GM23338 (cell line): ENCODE results near the gene NGLY1. TPM values are rescaled to one million over a fixed set of nuclear protein-coding genes. Genes with fewer than 3 reads are reported as not detected.
A peak's percentile ranks its signal among the peaks of the same experiment; 100 is the strongest.

Source experiments
- ATAC-seq: fragments of 200-7000 bp; cut with Tn5 transposase; 3 replicates; pipeline ENCODE4 v1.9.1; 2020
- DNase-seq: peaks from one replicate; pipeline ENCODE4 v3.0.0-alpha.2; 2015; ENCODE audit warnings: low spot score
- H2AFZ ChIP-seq: fragments of 200-600 bp; sonication (generic); 2 replicates; pipeline ENCODE4 v1.8.0; 2016; ENCODE audit warnings: antibody characterized with exemption, mild to moderate bottlenecking, moderate library complexity
- H3F3A ChIP-seq: fragments of 200-600 bp; sonication (generic); replicated peaks from 2 replicates; pipeline ENCODE4 v1.8.0; 2017; ENCODE audit warnings: antibody characterized with exemption, mixed run types, low read depth
- H3K27ac ChIP-seq: fragments of 200-600 bp; sonication (generic); 2 replicates; pipeline ENCODE4 v1.6.1; 2016; ENCODE audit warnings: low read depth
- H3K27me3 ChIP-seq: fragments of 200-600 bp; sonication (generic); 2 replicates; pipeline ENCODE4 v1.8.0; 2016; ENCODE audit warnings: mild to moderate bottlenecking, mixed run types, moderate library complexity; ENCODE audit not compliant: insufficient read depth
- H3K36me3 ChIP-seq: fragments of 200-600 bp; sonication (generic); 2 replicates; pipeline ENCODE4 v1.8.0; 2016; ENCODE audit warnings: mild to moderate bottlenecking; ENCODE audit not compliant: insufficient read depth
- H3K4me1 ChIP-seq: fragments of 200-600 bp; sonication (generic); 2 replicates; pipeline ENCODE4 v1.8.0; 2016; ENCODE audit warnings: mild to moderate bottlenecking, moderate library complexity; ENCODE audit not compliant: insufficient read depth
- H3K4me2 ChIP-seq: fragments of 200-600 bp; sonication (generic); 2 replicates; pipeline ENCODE4 v1.7.1; 2017; ENCODE audit warnings: mixed run types
- H3K4me3 ChIP-seq: fragments of 200-600 bp; sonication (generic); 2 replicates; pipeline ENCODE4 v1.6.1; 2016; ENCODE audit warnings: mixed run types
- H3K79me2 ChIP-seq: fragments of 200-600 bp; sonication (generic); replicated peaks from 2 replicates; pipeline ENCODE4 v1.8.0; 2017; ENCODE audit warnings: mild to moderate bottlenecking; ENCODE audit not compliant: insufficient read depth
- H3K9me2 ChIP-seq: fragments of 200-600 bp; sonication (generic); 2 replicates; pipeline ENCODE4 v1.8.0; 2017; ENCODE audit not compliant: insufficient read depth
- H4K20me1 ChIP-seq: fragments of 200-600 bp; sonication (generic); replicated peaks from 2 replicates; pipeline ENCODE4 v1.8.0; 2017; ENCODE audit warnings: mild to moderate bottlenecking; ENCODE audit not compliant: insufficient read depth
- H3K27ac Mint-ChIP-seq: 2 replicates; pipeline ENCODE4 v1.8.0; 2020; ENCODE audit warnings: inconsistent platforms, mild to moderate bottlenecking, moderate library complexity, mixed read lengths
- H3K27me3 Mint-ChIP-seq: 3 replicates; pipeline ENCODE4 v1.8.0; 2022; ENCODE audit warnings: low read depth, mild to moderate bottlenecking, moderate library complexity, mixed read lengths, inconsistent platforms; ENCODE audit not compliant: insufficient read depth, poor library complexity
- H3K36me3 Mint-ChIP-seq: 3 replicates; pipeline ENCODE4 v1.8.0; 2021; ENCODE audit warnings: low read depth, mild to moderate bottlenecking, inconsistent platforms, moderate library complexity, mixed read lengths
- H3K4me1 Mint-ChIP-seq: 3 replicates; pipeline ENCODE4 v1.8.0; 2020; ENCODE audit warnings: mild to moderate bottlenecking, inconsistent platforms, mixed read lengths
- H3K4me3 Mint-ChIP-seq: 3 replicates; pipeline ENCODE4 v1.8.0; 2021; ENCODE audit warnings: moderate library complexity, mild to moderate bottlenecking, inconsistent platforms, mixed read lengths
- H3K9me3 Mint-ChIP-seq: 3 replicates; pipeline ENCODE4 v1.8.0; 2020; ENCODE audit warnings: moderate library complexity, mild to moderate bottlenecking, inconsistent platforms, mixed read lengths
- CTCF ChIP-seq, 2 experiments: fragments of 200-600 bp in 1 of 2; sonication (generic) in 1 of 2; conservative IDR thresholded peaks; 2 replicates each; pipeline versions ENCODE4 v1.5.1 to v1.6.1; 2016 to 2017; ENCODE audit warnings: antibody characterized with exemption in 2 of 2, low read depth in 2 of 2, mild to moderate bottlenecking in 2 of 2, moderate library complexity in 1 of 2
- EZH2 ChIP-seq: fragments of 200-600 bp; sonication (generic); IDR thresholded peaks from one replicate; pipeline ENCODE4 v1.8.0; 2017; ENCODE audit warnings: antibody characterized with exemption, mild to moderate bottlenecking, low read depth; ENCODE audit not compliant: unreplicated experiment
- EZH2phosphoT487 ChIP-seq: fragments of 200-600 bp; sonication (generic); IDR thresholded peaks from one replicate; pipeline ENCODE4 v1.8.1; 2018; ENCODE audit warnings: antibody characterized with exemption; ENCODE audit not compliant: unreplicated experiment
- NANOG ChIP-seq: IDR thresholded peaks from 2 replicates; pipeline ENCODE4 v1.6.1; 2016; ENCODE audit warnings: antibody characterized with exemption, borderline replicate concordance
- STAT1 ChIP-seq: IDR thresholded peaks from one replicate; pipeline ENCODE4 v1.6.1; 2016; ENCODE audit warnings: antibody characterized with exemption; ENCODE audit not compliant: unreplicated experiment
- ZNF114 ChIP-seq: fragments of 250-450 bp; sonication (Bioruptor Pico); IDR thresholded peaks from 2 replicates; pipeline ENCODE4 v1.5.0; 2020; ENCODE audit warnings: mild to moderate bottlenecking, moderate library complexity
- polyA plus RNA-seq: library from polyadenylated mRNA; unstranded; fragments of >200 nt; fragmentation: Nextera tagmentation; extraction: Ambion mirVana; gene quantifications from 2 replicates; pipeline ENCODE4 v1.2.1, GENCODE V29; 2016
- total RNA-seq: library from RNA; depleted of rRNA; stranded (reverse); fragments of >200 nt; shearing (Covaris generic); gene quantifications from 2 replicates; pipeline ENCODE4 v1.2.3, GENCODE V29; 2014
- TF ChIP-seq, protein P1 (sequence below): IDR thresholded peaks from one replicate; pipeline ENCODE4 v1.6.1; 2018; ENCODE audit warnings: antibody characterized with exemption; ENCODE audit not compliant: unreplicated experiment

The NGLY1 gene
- total and polyA plus RNA-seq, 2 experiments from 2014 or later, result 20.4 to 43.5 TPM

DNA sequence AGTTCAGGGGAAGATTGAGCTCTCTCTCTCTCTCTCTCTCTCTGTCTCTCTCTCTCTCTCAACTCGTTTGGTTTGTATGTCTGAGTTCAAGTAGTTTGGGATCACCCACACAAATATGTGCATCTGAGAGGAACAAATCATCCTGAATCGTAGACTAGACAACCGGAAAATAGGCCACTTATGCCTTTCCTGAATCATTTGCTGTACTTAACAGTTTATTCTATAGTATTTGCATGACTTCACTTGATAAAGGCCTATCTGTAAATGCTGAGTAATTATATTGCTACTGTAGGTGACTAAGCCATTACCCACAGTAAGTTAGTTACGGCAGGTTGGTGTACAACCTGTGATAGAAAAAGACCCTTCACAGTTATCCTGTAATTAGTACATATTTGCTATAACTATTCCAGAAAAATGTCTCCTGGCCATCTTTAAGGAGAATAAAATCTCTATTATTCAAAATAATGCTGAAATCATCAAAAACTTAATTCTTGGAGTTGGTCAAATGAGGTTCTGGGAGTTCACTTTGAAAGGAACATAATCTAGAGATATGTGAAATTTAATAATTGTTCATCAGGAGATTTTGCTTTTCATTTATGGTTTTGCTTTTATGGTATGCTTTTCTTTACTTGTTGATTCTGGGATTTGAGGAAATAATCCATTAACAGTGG lies 37.7 kb upstream of the NGLY1 start:
- peak overlapping the region; percentile 89 for H3K27ac Mint-ChIP-seq
- no peak for ATAC-seq

More for the DNA sequence above, 37.7 kb upstream of the NGLY1 start:
- Mint-ChIP-seq H3K4me3 (no peak overlapping the region), H3K36me3 (no peaks in the 10 kb centered on the region), H3K4me1 (peaks cover 20% of the 10 kb centered on the region), H3K9me3 (peaks cover under 1% of the 10 kb centered on the region; the same call in 1 of the 3 replicates), H3K27me3 (peaks cover 2% of the 10 kb centered on the region)
- H3K27me3 ChIP-seq, result no peaks in the 10 kb centered on the region
- H3K36me3 ChIP-seq, result no peaks in the 10 kb centered on the region
- H3K4me2 ChIP-seq, result peak overlapping the region; percentile 3; the same call in 1 of the 2 replicates
- H3K27ac ChIP-seq, result peak overlapping the region; percentile 45; the same call in 1 of the 2 replicates
- peak overlapping the region; percentile 28; the same call in 1 of the 2 replicates for H2AFZ ChIP-seq
- no peak for DNase-seq
- H3K4me1 ChIP-seq, result peaks cover 43% of the 10 kb centered on the region
- no peaks in the 10 kb centered on the region for H3K79me2 ChIP-seq
- H4K20me1 ChIP-seq, result no peaks in the 10 kb centered on the region
- no peak for TF ChIP-seq EZH2phosphoT487
- TF ChIP-seq, protein P1, sequence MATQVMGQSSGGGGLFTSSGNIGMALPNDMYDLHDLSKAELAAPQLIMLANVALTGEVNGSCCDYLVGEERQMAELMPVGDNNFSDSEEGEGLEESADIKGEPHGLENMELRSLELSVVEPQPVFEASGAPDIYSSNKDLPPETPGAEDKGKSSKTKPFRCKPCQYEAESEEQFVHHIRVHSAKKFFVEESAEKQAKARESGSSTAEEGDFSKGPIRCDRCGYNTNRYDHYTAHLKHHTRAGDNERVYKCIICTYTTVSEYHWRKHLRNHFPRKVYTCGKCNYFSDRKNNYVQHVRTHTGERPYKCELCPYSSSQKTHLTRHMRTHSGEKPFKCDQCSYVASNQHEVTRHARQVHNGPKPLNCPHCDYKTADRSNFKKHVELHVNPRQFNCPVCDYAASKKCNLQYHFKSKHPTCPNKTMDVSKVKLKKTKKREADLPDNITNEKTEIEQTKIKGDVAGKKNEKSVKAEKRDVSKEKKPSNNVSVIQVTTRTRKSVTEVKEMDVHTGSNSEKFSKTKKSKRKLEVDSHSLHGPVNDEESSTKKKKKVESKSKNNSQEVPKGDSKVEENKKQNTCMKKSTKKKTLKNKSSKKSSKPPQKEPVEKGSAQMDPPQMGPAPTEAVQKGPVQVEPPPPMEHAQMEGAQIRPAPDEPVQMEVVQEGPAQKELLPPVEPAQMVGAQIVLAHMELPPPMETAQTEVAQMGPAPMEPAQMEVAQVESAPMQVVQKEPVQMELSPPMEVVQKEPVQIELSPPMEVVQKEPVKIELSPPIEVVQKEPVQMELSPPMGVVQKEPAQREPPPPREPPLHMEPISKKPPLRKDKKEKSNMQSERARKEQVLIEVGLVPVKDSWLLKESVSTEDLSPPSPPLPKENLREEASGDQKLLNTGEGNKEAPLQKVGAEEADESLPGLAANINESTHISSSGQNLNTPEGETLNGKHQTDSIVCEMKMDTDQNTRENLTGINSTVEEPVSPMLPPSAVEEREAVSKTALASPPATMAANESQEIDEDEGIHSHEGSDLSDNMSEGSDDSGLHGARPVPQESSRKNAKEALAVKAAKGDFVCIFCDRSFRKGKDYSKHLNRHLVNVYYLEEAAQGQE, result no peak
- TF ChIP-seq EZH2, result no peak
- TF ChIP-seq NANOG, result no peak
- TF ChIP-seq ZNF114 (CRISPR knock-in tag), result no peak
- no peak for TF ChIP-seq CTCF (conservative IDR thresholded peaks at IDR 0.05; ENCODE audit: low read depth in 2 of 2)
- no peak for TF ChIP-seq STAT1
- H3K9me2 ChIP-seq, result 0 out of 2 replicates have a peak, but pooled peaks cover 6% of the 10 kb centered on the region
- H3F3A ChIP-seq, result no peaks in the 10 kb centered on the region
- no peak overlapping the region for H3K4me3 ChIP-seq
